Epithelial cell of proximal tubule (primary cell): ENCODE measurements around the gene SNX24. TPM values are rescaled to one million over a fixed set of nuclear protein-coding genes. Genes with fewer than 3 reads are reported as not detected.
"Not testable (repeated sequence)": the region's sequence is repeated elsewhere in the genome, so short reads cannot be mapped to it uniquely, and the experiment has no call there.

Source experiments
- DNase-seq: peaks from one replicate; pipeline ENCODE4 v3.0.0-alpha.2; 2011; ENCODE audit warnings: low read depth
- H3K4me3 ChIP-seq: 2 replicates; pipeline ENCODE4 v1.5.1; 2011; ENCODE audit warnings: low read depth, mild to moderate bottlenecking, low read length
- total RNA-seq: library from RNA; depleted of rRNA; stranded (reverse); fragments of >200 nt; gene quantifications from 2 replicates; pipeline ENCODE4 v1.2.3, GENCODE V29; 2015
- TF ChIP-seq, protein P1 (sequence below): conservative IDR thresholded peaks from 2 replicates; pipeline ENCODE4 v1.5.1; 2012; ENCODE audit warnings: low read depth, mild to moderate bottlenecking, low read length

Gene SNX24
- total RNA-seq, 1 donor from 2014 or later = 30.7 TPM

DNA sequence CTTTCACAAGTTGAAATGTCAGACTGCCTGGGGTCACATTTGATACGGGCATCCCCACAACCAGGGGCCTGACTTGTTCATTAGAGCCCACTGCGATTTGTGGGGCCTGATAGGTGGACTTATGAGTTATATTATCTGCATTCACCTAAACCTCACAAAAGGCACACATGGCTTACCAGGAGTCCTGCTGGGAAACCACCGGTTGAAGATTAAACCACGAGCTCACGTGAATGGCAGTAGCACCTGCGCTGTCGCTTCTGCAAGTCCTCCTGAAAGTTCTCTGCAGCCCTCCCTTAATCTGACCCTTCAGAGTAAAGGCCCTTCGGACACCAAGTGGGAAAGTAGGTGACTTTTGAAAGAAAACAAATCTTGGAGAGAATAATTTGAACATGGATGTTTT, 122.2 kb downstream of the SNX24 start:
- DNase-seq = peak; percentile 26
- TF ChIP-seq, protein P1, sequence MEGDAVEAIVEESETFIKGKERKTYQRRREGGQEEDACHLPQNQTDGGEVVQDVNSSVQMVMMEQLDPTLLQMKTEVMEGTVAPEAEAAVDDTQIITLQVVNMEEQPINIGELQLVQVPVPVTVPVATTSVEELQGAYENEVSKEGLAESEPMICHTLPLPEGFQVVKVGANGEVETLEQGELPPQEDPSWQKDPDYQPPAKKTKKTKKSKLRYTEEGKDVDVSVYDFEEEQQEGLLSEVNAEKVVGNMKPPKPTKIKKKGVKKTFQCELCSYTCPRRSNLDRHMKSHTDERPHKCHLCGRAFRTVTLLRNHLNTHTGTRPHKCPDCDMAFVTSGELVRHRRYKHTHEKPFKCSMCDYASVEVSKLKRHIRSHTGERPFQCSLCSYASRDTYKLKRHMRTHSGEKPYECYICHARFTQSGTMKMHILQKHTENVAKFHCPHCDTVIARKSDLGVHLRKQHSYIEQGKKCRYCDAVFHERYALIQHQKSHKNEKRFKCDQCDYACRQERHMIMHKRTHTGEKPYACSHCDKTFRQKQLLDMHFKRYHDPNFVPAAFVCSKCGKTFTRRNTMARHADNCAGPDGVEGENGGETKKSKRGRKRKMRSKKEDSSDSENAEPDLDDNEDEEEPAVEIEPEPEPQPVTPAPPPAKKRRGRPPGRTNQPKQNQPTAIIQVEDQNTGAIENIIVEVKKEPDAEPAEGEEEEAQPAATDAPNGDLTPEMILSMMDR = no peak

DNA sequence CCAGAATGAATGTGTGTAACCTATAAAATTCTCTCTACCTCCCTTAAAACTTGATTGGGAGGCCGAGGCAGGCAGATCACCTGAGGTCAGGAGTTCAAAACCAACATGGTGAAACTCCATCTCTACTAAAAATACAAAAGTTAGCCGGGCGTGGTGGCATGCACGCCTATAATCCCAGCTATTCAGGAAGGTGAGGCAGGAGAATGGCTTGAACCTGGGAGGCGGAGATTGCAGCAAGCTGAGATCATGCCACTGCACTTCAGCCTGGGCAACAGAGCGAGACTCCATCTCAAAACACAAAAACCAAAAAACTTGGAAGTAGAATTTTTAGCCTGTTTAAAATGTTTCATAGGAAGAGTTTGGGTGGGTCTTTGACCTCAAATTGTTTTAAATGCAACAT, 122.6 kb downstream of the SNX24 start:
- H3K4me3 ChIP-seq, DNase-seq: not testable (repeated sequence)

More for the DNA sequence above, 122.2 kb downstream of the SNX24 start:
- H3K4me3 ChIP-seq = no peak overlapping the region

DNA sequence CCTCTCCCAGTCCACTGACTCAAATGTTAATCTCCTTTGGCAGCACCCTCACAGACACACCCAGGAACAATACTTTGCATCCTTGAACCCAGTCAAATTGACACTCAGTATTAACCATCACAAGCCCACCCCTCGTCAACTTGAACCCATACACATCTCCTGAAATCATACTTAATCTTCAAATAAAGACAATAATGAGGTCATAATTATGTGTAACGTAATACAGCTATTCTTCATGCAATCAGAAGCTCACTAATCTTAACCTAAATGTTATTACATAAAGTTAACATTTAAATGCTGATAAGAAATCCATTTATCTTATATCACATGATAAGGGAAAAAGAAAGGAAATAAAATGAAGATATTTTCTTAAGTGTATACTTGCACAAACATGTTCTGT, 125.9 kb downstream of the SNX24 start:
- no peak for DNase-seq
- no peak overlapping the region for H3K4me3 ChIP-seq
- TF ChIP-seq, protein P1 = no peak

DNA sequence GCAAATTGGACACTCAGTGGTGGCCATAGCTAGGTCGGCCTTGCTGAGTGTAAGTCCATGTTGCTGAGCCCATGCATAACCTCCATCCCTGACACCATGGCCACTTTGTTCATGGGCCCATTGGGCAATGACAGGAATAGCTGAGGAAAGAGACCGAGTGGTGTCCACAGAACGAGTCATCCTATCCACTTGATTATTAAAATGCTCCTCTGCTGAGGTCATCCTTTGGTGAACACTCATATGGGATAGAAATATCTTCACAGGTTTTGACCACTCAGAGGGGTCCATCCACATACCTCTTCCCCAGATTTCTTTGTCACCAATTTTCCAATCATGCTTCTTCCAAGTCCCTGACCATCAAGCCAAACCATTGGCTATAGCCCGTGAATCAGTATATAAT, 127.5 kb downstream of the SNX24 start:
- TF ChIP-seq, protein P1 = no peak
- no peak for DNase-seq
- no peak overlapping the region for H3K4me3 ChIP-seq

DNA sequence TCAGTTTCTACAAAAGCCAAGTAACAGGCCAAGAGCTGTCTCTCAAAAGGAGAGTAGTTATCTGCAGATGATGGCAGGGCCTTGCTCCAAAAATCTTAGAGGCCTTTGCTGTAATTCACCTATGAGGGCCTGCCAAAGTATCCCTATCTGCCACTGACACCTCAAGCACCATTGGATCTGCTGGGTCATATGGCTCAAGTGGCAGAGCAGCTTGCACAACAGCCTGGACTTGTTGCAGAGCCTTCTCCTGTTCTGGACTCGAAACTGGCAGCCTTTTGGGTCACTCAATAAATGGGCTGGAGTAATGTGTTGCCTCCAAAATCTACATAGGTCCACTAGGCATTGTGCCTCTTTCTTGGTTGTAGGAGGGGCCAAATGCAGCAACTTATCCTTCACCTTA, 128.3 kb downstream of the SNX24 start:
- DNase-seq, H3K4me3 ChIP-seq: not testable (repeated sequence)

DNA sequence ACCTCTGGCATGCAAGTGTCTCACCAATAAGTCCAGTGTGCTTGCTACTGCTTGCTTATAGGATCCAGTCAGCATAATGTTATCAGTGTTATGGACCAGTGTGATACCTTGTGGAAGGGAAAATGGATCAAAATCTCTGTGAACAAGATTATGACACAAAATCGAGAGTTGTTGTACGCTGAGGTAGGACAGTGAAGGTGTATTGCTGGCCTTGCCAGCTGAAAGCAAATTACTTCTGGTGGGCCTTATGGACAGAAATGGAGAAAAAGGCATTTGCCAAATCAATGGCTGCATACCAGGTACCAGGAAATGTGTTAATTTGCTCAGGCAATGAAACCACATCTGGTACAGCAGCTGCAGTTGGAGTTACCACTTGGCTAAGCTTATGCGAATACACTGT, 128.8 kb downstream of the SNX24 start:
- DNase-seq, H3K4me3 ChIP-seq: not testable (repeated sequence)

DNA sequence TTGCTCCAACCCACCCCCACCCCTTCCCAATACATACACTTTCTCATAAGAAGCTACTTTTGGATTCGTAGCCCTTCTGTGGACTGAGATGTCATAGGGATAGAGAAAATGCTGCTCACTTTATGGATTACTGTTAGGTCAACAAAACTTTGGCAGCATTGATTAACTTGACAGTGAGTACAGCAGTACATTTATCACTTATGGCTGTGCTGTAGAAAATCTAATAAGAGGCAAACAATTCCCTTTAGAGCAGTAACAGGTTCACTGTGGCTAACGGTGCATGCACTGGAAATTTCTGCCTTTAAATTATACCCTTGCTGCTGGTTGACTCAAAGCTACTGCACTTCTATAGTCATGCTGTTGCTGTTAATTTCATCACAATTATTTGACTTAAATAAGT, 131.9 kb downstream of the SNX24 start:
- no peak for DNase-seq
- H3K4me3 ChIP-seq = no peak overlapping the region
- TF ChIP-seq, protein P1 = no peak

DNA sequence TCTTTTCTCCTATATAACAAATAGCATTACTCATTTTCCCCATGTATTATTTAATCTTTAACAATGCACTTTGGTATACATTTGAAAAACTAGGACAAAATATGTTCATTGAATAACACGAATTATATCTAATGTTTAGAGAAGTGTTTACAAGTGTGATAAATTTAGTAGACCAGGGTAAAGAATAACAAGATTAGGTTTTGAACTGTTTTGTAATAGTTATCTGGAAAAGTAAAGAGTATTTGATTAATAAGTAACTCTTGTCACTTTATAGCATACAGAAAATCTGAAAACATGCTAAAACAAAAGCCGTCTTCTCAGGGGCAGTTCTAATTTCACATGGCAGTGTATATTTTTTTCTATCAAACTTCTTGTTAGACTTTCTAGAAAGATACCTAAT, 132.7 kb downstream of the SNX24 start:
- no peak overlapping the region for H3K4me3 ChIP-seq
- TF ChIP-seq, protein P1 = no peak
- no peak for DNase-seq

DNA sequence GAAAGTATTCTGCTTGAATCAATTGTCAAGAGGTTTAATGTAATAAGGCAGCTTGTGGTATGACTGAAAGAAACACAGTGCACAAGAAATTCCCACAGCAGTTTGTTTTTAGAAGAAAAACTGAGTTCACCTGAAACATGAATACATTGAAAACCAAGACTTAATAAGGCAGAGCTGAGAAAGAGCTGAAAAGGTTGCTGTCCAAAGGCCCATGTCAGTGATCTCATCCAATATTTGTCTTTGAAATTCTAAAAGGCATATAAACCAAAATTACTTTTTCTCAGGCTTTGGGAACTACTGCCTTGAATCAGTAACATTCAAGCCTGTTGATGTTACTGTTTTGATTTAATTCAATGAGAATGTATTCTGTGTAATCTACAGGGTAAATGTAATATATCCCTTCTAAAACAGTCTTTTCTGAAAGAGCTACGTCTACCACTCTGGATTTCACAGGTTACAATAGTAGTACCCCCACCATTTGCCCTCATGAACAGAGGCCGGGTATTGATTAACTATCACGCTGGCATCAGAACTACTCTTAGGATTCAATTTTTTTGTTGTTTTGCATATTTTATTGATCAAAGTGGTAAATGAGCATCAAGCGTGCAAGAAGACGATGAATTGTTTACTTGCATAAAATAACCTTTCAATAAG, 133.4 kb downstream of the SNX24 start:
- no peak for DNase-seq
- TF ChIP-seq, protein P1 = no peak
- no peak overlapping the region for H3K4me3 ChIP-seq
